Skeletal muscle cell (primary cell): ENCODE data around the gene METTL1.

Experiments used
- DNase-seq: peaks from one replicate; pipeline ENCODE4 v3.0.0-alpha.2; 2010; ENCODE audit warnings: low read depth
- H3K4me3 ChIP-seq: 2 replicates; pipeline ENCODE4 v1.5.1; 2011; ENCODE audit warnings: low read depth, mild to moderate bottlenecking, control low read depth, low read length, moderate library complexity

Gene METTL1

GRCh38 chr12:57718641-57719528 is 53.0 kb downstream of the METTL1 start:
- DNase-seq = no peak
- no peak overlapping the region for H3K4me3 ChIP-seq
